ENCODE results near the gene ZNF583. TPM values are rescaled to one million over a fixed set of nuclear protein-coding genes. Genes with fewer than 3 reads are reported as not detected.

ZNF583 gene
- total and polyA plus RNA-seq, 2 of the 13 experiments (the other 11 are each of a cell fraction or from before 2014, with no cell fraction given), result 0.65 to 5.3 TPM

GRCh38 chr19:56403764-56404704 is at the start of gene ZNF583 (continued):
- TF ChIP-seq YEATS2 (CRISPR knock-in tag; IDR thresholded peaks at IDR 0.05; ENCODE audit: borderline replicate concordance) (peak; percentile 43; the same call in 1 of the 2 replicates), FLYWCH1 (CRISPR knock-in tag; IDR thresholded peaks at IDR 0.05) (no peak), ZNF567 (CRISPR knock-in tag; IDR thresholded peaks at IDR 0.05; ENCODE audit: borderline replicate concordance) (0 out of 2 replicates have a peak, but pooled peaks have one; percentile 4), ZBTB20 (CRISPR knock-in tag; IDR thresholded peaks at IDR 0.05; ENCODE audit: borderline replicate concordance, low read depth) (0 out of 2 replicates have a peak, but pooled peaks have one; percentile 45), ZKSCAN1 (IDR thresholded peaks at IDR 0.05; ENCODE audit: low read length) (no peak), PLRG1 (conservative IDR thresholded peaks at IDR 0.05) (no peak), ZNF275 (CRISPR knock-in tag; IDR thresholded peaks at IDR 0.05; ENCODE audit: borderline replicate concordance) (peak; percentile 71; the same call in 1 of the 2 replicates), ZFP36L2 (CRISPR knock-in tag; IDR thresholded peaks at IDR 0.05) (no peak), BCLAF1 (IDR thresholded peaks at IDR 0.05) (no peak), ZNF235 (CRISPR knock-in tag; IDR thresholded peaks at IDR 0.05; ENCODE audit: borderline replicate concordance) (0 out of 2 replicates have a peak, but pooled peaks have one; percentile 88), BRD4 (CRISPR knock-in tag; IDR thresholded peaks at IDR 0.05) (0 out of 2 replicates have a peak, but pooled peaks have one; percentile 41), ZNF7 (CRISPR knock-in tag; IDR thresholded peaks at IDR 0.05) (no peak), ZNF143 (CRISPR knock-in tag; IDR thresholded peaks at IDR 0.05) (peak; percentile 95), TCF12 (IDR thresholded peaks at IDR 0.05) (no peak), TCF12 (CRISPR knock-in tag; IDR thresholded peaks at IDR 0.05) (0 out of 2 replicates have a peak, but pooled peaks have one; percentile 58), EP300 (IDR thresholded peaks at IDR 0.05; ENCODE audit: low read depth in 2 of 2, low read length in 2 of 2) (no peak), EP300 (CRISPR knock-in tag; IDR thresholded peaks at IDR 0.05; ENCODE audit: borderline replicate concordance) (no peak), JUNB (CRISPR knock-in tag; IDR thresholded peaks at IDR 0.05; ENCODE audit: borderline replicate concordance) (peak; percentile 64), ZNF441 (CRISPR knock-in tag; IDR thresholded peaks at IDR 0.05; ENCODE audit: borderline replicate concordance) (no peak), ZXDC (CRISPR knock-in tag; IDR thresholded peaks at IDR 0.05) (no peak), ZNF510 (CRISPR knock-in tag; IDR thresholded peaks at IDR 0.05; ENCODE audit: low read depth) (no peak), HIVEP1 (CRISPR knock-in tag; IDR thresholded peaks at IDR 0.05) (peak; percentile 49; the same call in 1 of the 2 replicates), MED1 (CRISPR knock-in tag; IDR thresholded peaks at IDR 0.05) (peak; percentile 32; the same call in 1 of the 2 replicates), PAF1 (CRISPR knock-in tag; IDR thresholded peaks at IDR 0.05) (no peak)

Data from HepG2 (cell line).